GM18498 (cell line): ENCODE results near the gene PHKA2.
"Not testable (repeated sequence)": the region's sequence is repeated elsewhere in the genome, so short reads cannot be mapped to it uniquely, and the experiment has no call there.

Experiments used
- ATAC-seq: cut with Tn5 transposase; IDR thresholded peaks from one replicate; pipeline ENCODE4 v1.9.1; 2021; ENCODE audit warnings: mild to moderate bottlenecking, moderate library complexity; ENCODE audit not compliant: unreplicated experiment

The PHKA2 gene, protein sequence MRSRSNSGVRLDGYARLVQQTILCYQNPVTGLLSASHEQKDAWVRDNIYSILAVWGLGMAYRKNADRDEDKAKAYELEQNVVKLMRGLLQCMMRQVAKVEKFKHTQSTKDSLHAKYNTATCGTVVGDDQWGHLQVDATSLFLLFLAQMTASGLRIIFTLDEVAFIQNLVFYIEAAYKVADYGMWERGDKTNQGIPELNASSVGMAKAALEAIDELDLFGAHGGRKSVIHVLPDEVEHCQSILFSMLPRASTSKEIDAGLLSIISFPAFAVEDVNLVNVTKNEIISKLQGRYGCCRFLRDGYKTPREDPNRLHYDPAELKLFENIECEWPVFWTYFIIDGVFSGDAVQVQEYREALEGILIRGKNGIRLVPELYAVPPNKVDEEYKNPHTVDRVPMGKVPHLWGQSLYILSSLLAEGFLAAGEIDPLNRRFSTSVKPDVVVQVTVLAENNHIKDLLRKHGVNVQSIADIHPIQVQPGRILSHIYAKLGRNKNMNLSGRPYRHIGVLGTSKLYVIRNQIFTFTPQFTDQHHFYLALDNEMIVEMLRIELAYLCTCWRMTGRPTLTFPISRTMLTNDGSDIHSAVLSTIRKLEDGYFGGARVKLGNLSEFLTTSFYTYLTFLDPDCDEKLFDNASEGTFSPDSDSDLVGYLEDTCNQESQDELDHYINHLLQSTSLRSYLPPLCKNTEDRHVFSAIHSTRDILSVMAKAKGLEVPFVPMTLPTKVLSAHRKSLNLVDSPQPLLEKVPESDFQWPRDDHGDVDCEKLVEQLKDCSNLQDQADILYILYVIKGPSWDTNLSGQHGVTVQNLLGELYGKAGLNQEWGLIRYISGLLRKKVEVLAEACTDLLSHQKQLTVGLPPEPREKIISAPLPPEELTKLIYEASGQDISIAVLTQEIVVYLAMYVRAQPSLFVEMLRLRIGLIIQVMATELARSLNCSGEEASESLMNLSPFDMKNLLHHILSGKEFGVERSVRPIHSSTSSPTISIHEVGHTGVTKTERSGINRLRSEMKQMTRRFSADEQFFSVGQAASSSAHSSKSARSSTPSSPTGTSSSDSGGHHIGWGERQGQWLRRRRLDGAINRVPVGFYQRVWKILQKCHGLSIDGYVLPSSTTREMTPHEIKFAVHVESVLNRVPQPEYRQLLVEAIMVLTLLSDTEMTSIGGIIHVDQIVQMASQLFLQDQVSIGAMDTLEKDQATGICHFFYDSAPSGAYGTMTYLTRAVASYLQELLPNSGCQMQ

DNA sequence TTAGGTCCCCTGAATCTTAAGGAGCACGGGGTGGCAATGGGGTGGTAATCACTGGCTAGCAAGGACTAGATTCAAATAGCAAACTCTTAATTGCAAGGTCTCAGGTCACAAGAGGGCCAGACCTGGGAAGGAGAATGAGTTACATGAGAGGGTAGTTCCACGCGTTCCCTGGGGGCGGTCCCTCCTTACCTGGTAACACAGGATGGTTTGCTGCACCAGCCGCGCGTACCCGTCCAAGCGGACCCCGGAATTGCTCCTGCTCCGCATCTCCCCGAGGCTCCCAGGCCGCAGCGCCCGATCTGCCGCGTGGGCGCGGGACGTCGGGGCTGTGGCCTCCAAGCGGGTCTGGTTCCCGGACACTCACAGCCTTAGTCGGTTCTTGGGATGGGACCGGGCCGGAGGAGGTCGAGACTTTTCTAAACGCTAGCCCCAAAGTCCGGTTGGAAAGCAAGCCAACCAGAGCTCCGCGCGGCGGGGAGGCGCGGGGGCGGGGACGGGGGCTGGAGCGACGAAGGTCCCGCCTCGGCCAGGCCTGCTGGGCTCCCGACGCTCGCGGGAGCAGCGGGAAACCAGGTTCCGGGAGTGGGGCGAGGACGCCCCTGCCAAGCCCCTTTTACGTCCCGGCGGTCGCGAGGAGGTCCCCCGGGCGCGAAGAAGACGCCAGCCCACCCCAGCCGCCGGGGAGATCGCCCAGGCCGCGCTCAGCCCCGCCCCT is at the start of gene PHKA2:
PHKA2 (minus strand) TSS at position 449 of the 715 bp plus-strand sequence; CDS start at position 267, 182 bp downstream.
- peak; percentile 58 for ATAC-seq

DNA sequence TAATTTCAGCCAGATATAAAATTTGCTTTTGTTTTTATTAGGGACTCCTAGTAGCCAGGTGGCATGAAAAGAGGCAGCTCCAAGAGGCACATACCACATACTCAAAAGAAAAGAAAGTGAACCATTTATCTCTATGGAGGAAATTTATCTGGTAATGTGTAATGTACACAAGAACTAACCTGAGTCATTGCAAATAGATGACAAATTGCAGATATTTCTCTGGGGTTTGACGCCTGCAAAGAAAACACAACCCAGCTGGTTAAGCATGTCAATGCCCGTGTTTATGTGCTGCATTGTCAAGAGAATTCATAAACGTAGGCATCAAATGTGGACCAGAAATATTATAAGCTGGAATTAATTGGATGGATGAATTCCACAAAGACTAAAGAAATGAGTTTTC is 46.9 kb upstream of the PHKA2 start:
- ATAC-seq = no peak

DNA sequence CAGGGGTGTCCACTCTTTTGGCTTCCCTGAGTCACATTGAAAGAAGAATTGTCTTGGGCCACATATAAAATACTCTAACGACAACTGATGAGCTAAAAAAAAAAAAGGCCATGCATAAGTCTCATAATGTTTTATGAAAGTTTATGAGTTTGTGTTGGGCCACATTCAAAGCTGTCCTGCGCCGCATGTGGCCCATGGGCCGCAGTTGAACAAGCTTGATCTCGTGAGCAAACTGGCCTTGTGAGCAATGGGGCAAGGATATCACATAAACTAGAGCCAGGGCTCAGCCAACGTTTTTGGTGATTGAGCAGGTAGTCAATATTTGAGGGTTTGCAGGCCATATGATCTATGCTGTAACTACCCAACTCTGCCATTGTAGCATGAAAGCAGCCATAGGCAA is 44.6 kb upstream of the PHKA2 start:
- ATAC-seq = no peak

DNA sequence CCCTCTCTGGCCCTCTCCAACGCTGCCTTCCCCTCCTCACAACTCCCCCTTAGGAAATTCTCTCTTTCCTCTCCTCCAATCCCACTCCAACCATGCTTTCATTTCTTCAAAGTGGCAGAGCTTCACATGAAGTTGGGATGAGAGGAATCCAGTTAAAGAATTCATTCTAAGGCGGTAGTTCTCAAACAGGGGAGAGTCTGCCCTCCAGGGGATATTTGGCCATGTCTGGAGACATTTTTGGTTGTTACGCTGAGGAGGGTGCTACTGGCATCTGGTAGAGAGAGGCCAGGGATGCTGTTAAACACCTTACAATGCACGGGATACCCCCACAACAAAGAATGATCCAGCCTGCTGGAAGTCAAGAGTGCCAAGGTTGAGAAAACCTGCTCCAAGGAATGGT is 40.5 kb upstream of the PHKA2 start:
- ATAC-seq = no peak

DNA sequence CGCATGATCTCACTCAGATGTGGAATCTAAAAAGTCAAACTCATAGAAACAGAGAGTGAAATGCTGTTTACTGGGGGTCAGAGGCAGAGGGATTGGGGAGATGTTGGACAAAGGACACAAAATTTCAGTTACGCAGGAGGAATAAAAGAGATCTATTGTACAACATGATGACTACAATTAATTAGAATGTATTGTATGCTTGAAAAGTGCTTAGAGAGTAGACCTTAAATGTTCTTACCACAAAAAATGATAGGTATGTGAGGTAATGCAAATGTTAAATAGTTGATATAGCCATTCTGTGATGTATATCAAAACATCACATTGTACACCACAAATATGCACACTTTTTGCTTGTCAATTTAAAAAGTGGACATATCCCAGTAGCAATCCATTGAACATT is 36.1 kb upstream of the PHKA2 start:
- ATAC-seq = no peak

DNA sequence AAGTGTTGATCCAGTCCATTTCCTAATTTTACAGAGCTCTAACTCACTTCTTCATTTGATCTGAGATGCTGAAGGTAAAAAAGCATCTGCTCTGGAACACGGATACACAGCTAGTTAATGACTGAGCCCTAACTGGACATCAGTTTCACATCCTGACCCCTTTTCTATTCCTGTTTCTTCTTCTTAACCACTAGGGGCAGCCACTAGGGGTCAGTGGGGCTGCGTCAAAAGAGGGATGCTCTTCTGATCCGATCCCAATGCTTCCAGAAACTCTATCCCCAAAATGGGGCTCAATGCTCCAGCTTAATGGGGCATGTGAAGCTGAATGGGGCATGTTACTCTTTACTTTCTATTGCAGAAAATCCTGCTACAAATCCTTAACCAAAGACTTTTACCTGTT is 33.4 kb upstream of the PHKA2 start:
- no peak for ATAC-seq

DNA sequence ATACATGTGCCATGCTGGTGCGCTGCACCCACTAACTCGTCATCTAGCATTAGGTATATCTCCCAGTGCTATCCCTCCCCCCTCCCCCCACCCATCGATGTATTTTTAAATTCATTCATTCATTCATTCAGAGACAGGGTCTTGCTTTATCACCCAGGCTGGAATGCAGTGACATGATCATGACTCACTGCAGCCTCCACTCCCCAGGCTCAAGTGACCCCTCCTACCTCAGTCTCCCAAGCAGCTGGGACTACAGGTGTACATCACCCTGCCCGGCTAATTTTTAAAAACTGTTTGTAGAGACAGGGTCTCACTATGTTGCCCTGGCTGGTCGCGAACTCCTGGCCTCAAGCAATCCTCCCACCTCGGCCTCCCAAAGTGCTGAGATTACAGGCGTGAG is 32.7 kb upstream of the PHKA2 start:
- ATAC-seq = not testable (repeated sequence)

DNA sequence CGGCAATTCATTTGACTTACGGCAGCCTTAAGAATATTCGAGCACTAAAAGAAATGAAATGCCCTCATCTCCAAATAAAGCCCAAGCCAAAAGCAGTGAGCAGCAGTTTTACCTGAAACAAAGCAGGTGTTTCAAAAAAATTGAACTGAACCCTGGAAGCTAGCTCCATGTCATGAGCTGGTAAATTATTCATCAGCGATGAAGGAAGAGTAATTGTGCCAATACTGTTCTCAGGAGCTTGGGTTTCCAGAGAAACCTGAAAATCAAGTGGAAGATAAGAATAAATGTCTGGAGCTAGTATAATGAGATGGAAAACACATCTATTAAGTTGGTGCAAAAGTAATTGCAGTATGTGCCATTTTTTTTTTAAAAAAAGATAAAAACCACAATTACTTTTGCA is 24.0 kb upstream of the PHKA2 start:
- no peak for ATAC-seq

DNA sequence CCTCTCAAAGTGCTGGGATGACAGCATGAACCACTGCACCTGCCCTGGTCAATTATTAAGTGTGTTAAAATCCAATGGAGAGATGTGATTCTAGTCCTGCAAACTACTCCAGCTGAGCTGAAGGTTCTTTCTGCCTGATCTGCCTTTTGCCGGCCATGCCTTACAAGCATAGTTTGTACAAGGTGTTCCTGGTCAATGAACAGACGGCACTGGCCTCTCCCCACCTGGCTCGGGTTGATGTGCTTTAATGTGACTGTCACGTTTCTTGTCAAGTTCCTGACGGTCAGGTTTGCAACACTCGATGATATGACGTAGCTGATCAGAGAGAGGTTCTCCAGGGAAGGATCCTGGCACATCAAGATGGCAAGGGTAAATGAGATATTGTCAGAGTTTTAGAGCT is 23.1 kb upstream of the PHKA2 start:
- no peak for ATAC-seq

DNA sequence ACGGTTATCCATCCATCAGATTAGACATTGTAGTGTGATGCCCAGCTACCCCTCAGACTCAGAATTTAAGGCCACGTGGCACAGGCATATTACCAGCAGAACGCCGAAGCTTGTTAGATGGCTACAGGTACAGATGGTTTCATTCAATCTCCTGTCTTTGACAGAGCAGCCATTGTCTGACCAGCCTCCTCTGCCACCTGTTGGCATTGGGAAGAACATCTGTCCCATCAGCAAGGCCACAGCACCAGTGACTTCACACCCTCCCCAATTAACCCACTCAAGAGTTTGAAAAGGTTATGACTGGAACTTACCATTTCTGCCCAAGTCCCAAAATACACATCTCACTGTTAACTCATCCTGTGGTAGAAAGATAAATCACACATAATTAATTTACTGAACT is 22.0 kb upstream of the PHKA2 start:
- ATAC-seq = no peak

DNA sequence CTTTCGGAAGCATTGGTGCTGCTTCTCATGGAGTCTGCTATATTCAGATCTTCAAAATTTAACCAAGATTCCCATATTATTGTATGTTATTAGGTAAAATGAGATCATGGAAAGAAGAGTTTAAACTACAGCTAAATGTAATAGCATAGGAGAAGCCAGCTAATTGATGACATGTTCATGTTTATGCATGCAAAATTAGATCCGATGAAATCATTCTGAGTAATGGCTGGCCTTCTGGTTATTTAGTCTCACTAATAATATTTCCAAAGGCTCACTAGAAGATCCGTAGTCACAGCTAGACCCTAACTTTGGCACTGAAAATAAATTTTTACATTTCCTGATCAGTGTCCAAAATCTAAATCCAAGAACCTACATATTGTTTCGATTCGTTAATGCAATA is 19.8 kb upstream of the PHKA2 start:
- no peak for ATAC-seq

DNA sequence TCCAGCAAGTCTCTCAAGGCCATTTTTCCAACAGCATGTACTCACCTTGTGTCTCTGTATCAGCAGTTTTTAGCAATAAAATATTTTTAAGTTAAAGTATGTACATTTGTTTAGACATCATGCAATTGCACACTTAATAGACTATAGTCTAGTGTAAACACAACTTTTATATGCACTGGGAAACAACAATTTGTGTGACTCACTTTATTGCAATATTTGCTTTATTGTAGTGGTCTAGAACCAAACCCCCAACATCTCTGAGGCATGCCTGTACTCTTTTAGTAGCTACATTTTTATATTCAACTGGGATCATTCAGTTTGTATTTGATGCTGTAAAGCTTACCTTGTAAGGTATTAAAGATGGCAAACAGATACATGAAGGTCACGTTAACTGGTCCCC is 14.7 kb upstream of the PHKA2 start:
- ATAC-seq = no peak

DNA sequence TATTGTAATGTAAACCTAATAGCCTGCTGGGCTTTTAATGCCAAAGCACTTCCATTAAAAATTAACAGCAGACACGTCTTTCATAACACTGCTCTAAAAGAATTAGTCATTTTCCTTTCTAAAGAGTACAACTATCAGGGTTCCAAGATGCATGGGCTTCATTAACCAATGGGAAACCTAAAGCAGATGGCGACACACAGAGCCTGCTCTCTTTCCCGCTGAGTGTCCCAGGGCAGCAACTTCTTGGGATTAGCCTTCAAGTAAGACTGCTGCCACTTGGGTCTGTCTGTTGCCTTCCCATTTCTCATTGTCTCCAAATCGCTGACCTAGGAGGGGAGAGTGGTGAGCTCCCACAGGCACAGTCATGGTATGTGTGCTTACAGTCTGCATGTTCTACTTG is 14.0 kb upstream of the PHKA2 start:
- ATAC-seq = no peak

DNA sequence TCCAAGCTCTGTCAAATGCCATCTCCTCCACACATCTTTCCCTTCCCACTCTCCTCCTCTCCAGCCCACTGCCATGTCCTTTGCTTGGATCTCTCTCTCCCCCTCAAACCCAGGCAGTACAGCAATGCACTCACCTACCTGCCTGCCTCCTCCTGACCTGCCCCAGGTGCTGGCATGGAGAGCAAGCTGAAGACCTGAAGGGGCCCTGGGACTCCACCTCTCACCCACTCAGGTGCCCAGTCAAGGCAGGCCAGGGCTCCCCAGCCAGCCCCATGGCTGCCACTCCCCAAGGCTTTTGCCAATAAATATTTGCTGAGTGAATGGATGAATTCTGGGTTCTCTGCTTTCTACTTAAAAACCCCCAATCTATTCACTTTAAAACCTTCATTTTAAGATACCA is 12.6 kb upstream of the PHKA2 start:
- no peak for ATAC-seq

DNA sequence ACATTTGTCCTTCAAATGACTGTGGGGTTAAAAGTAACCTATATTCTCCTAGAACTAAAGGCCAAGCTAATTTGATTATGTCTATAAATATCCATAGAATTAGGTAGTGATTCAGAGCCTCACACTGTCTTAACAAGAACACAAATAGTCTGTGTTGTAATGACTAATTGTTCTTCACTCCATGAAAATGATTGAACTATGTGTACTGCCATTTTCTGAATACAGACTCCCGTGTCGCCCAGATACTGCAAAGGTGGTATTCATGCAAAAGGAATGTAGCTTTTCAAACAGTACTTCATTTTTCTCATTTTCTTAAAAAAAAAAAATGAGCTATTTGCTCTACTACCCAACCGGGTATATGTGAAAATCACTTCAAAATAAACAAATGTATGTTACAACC is 11.3 kb upstream of the PHKA2 start:
- no peak for ATAC-seq

DNA sequence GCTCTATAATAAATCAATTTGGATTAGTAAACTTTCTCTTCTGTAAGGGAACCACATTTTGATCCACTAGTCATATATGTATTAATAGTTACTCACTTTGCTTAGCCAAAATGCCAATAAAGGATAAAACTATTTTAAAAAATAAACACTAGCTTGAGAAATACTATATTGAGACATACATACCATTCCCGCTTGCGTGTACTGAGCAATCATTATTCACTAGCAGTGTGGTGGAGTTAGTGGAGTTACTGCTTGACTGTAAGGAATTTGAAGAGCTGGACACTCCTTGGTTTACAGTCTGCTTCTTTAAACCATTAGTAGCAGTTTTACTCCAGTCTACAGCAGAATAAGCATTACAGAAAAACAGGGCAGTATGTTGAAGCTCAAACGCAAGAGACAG is 10.8 kb upstream of the PHKA2 start:
- ATAC-seq = no peak

DNA sequence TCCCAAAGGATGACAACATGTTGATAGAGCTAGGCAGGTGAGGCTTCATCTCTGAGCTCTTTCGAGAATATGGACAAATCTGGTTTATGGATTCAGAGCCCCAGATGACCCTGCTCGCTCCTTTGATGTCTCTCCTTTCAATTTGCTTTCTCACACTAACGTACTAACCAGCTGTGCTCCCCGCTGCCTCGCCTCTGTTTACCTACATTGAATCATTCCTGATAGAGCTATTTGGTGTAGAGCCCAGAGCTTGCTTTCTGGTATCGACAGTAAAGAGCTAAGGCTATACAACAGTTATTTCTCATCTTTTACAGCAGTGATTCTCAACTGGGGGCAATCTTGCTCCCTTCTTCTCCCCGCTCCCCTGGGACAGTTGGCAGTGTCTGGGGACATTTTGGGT is 8.9 kb upstream of the PHKA2 start:
- no peak for ATAC-seq

DNA sequence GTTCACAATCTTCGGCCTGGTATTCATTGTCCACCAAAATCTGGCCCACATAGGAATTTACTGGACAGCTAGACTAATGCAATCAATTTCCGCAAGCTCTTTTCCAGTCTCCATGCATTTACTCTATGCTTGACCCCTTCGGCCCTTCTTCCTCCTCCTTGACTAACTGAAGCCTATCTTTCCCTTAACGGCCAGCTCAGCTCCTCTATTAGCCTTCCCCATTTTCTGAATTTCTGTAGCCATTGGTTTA is 1.2 kb upstream of the PHKA2 start:
- no peak for ATAC-seq

DNA sequence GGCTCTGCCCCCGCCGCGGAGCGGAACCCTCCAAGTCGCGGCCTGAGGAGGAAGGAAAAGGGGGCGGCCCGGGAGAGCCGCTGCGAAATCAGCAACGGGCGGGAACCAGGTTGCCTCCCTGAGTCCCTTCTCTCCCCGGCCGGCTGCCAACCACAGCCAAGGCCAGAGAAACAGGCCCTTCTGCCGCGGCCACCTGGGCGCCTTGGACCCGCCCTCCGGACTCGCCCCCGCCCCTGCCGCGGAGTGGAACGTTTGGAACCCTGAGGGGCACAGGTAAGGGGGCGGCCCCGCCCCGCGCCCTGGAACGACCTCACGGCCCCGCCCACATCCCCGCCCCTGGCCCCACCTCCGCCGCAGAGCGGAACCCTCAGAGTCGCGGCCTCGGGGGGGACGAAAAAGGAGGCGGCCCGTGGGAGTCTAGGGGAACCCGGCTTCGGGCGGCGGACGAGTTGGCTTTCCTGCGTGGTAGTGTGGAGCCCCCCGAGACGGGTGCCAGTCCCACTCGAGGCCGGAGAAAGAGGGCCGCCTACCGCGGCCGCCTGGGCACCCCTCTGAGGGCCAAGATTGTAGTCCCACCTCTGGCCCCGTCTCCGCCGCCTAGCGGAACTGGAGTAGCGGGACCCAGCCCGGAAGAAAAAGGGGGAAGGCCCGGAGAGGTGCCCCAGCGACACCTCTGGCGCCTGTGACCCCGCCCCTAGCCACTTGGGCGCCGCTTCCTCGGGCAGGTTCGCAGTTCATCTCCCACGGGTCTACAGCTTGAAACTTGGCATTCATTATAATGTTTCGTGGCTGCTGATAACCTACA is 669 bp upstream of the PHKA2 start:
- peak; percentile 88 for ATAC-seq

DNA sequence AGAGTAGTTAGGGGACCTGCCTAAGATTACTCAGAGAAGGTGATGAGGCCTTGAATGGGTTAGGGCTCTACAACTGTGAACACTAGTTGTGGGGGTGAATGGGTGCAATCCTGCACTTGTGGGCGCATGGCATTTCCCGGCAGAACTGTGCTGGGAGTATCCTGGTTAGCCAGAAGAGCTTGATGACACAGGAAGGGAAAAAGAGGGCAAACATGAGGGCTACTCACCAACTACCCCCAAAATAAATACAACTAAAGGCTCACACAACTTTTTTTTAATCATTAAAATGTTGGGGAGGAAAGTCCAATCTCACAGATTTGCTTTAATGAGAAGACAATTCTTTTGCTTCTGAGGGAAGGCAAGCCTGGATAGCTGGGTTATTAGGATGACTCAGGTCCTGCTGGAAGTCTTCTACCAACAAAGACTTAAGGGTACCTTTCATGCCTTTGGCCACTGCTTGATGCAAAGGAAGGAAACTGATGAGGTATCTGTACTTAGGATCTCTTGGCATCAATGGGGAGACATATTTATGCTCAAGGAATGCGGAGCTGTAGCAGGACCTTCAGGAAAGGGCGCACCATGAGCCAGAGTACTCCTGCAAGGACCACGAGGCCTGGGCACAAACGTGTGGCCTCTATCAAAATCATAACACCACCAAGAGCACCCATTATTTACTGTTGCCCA is 2.6 kb downstream of the PHKA2 start:
- no peak for ATAC-seq
